ENCODE results near the gene PNP.
"Not testable (repeated sequence)": the region's sequence is repeated elsewhere in the genome, so short reads cannot be mapped to it uniquely, and the experiment has no call there.

PNP gene

DNA sequence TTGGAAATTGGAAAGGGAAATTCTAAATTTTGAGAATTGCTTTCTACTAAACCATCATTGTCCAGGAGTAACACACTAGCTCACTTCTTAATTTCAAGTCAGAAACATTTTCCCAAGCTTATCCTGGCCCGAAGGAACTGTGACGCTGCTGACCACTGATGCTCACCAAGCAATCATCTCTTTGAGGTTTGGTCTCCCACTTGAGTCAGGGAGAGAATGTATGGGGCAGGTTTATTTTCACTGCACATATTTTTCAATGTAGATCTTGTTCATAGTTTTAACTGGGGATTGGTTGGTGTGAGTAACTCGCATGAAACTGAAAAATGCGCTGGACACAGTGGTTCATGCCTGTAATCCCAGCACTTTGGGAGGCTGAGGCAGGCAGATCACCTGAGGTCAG is 23.3 kb downstream of the PNP start:
- TF ChIP-seq POLR2A (IDR thresholded peaks at IDR 0.05; ENCODE audit: low read depth, low read length), result no peak
- DNase-seq (ENCODE audit: insufficient read length, low spot score) (no peak), FAIRE-seq (no peak)

DNA sequence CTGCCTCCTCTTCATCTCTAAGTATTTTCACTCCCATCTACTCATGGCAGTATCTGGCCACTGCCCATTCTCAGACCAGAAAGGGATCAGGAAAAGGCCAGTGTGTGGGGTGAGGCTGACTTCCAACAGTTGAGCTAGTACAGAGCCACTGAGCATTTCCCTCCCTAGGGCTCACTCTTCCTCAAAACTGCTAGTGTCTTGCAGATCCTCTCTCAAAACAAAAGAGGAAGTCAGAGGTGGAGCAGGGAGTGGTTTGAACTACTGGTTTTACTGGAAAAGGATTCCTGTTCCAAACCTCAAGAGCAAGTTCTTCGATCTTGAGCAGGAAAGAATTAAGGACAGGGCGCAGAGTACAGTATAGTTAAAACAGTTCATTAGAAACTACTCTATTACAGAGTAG is 24.4 kb downstream of the PNP start:
- no peak for TF ChIP-seq POLR2A (IDR thresholded peaks at IDR 0.05; ENCODE audit: low read depth, low read length)
- no peak for FAIRE-seq
- DNase-seq (ENCODE audit: insufficient read length, low spot score), result no peak

DNA sequence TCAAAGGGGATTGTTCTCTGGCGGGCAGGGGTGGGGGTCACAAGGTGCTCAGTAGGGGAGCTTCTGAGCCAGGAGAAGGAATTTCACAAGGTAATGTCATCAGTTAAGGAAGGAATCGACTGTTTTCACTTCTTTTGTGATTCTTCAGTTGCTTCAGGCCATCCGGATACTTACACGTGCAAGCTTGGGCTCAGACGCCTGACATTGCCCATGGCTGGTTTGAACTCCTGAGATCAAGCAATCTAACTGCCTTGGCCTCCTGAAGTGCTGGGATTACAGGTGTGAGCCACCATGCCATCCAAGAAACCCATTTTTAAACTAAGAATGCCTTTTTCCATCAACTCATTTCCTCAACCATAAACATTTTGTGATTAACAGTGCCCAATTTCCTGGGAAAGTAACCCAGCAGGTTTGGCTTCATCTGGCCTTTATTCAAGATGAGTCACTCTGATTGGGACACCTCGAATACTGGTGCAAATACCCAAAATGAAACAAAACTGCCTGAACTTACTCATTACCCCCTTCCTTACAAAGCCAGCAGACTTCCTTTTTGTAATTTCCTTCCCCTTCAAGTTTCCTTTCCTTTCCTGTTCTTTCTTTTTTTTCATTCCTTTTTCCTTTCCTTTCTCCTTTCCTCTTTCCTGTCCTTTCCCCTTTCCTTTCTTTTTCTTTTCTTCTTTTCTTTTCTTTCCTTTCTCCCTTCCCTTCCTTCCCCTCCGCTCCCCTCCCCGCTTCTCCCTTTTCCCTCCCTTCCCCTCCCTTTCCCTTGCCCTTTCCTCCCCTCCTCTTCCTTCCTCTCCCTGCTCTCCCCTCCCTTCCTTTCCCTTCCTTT is 25.9 kb downstream of the PNP start:
- TF ChIP-seq POLR2A (IDR thresholded peaks at IDR 0.05; ENCODE audit: low read depth, low read length), result no peak
- DNase-seq (ENCODE audit: insufficient read length, low spot score), result no peak
- FAIRE-seq, result no peak

DNA sequence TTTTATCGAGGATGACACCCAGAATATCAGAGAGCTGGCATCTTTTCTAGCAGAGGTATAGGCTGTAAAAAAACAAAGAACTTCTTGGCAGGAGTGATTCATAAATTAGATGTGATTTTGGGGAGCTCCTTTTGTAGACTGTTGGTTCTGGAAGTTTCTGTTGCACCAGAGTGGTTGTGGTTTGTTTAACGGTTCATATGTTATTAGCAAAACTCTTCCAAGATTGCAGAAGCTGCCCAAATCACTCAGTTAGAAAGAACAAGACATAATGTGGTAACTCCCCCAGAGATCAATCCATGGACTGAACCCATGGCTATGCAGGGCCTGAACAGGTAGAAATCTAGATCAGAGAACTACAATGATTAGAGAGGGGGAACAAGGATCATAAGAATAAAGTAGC is 29.4 kb downstream of the PNP start:
- no peak for TF ChIP-seq POLR2A (IDR thresholded peaks at IDR 0.05; ENCODE audit: low read depth, low read length)
- no peak for DNase-seq (ENCODE audit: insufficient read length, low spot score)
- FAIRE-seq, result no peak

DNA sequence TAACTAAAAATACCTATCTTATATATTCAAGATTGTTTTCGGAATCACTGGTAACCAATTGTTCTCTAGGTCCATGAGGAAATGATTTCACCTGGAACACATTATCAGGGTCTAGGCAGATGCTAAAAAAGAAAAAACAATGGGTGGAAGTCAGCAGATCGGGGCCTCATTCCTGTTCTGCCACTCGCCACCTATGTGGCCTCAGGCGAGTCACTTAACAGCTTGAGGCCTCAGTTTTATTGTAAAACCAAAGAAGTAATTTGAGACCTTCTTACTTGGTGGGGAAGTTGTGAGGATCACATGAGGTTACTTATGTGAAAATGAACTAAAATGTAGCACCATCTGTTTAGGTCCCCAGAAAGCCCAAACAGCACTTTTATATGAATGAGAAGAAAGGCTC is 29.9 kb downstream of the PNP start:
- no peak for TF ChIP-seq POLR2A (IDR thresholded peaks at IDR 0.05; ENCODE audit: low read depth, low read length)
- DNase-seq (ENCODE audit: insufficient read length, low spot score) (no peak), FAIRE-seq (no peak)

DNA sequence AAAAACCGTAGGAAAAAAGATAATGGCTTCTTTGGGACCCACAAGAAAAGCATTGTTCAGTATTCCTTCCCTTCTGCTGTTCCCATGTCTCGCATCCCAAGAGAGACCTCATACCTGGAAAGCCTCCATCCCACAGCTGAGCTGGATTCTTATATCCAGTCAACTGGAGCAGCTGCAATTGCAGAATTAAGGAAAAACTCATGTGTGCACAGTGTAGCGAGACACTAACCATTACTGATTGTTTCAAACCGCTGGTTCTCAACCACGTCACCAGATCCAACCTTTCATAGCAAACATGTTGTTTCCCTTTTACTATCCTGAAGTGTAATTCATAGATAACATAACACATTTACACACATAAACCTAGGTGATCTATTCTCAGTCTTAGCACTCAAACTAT is 30.7 kb downstream of the PNP start:
- DNase-seq (ENCODE audit: insufficient read length, low spot score), result no peak
- no peak for FAIRE-seq
- TF ChIP-seq POLR2A (IDR thresholded peaks at IDR 0.05; ENCODE audit: low read depth, low read length), result no peak

DNA sequence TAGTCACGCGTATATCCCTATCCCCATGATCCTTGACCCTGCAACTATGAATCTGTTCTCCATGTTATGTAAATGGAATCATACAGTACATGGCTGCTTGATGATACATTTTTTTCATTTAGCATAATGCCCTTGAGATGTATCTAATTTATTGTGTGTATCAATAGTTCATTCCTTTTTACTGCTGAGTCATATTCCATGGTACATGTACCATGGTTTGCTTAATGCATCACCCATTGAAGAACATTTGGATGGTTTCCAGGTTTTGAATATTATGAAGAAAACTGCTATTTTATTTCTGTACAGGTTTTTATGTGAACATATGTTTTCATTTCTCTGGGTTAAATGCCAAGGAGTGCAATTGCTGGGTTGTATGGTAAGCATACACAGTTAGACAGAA is 32.1 kb downstream of the PNP start:
- TF ChIP-seq POLR2A (IDR thresholded peaks at IDR 0.05; ENCODE audit: low read depth, low read length), result no peak
- DNase-seq (ENCODE audit: insufficient read length, low spot score) (no peak), FAIRE-seq (no peak)

DNA sequence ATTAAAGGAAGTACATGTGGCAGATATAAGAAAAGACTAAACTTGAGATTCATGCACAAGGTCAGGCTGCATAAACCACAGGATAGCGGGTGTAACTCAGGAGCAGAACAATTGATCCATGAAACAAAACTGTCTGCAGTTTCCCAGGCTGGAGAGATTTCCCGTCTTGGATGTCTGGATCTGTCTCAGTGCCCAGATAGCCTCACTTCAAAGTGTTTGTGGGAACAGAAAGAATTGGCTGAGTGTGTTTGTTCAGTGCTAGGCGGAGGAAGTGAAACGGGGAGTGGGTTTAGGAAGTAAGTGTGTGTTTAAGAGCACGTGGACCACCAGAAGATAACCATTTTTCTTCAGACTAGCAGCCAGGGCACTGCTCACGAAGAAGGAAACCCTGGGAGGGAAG is 34.7 kb downstream of the PNP start:
- no peak for TF ChIP-seq POLR2A (IDR thresholded peaks at IDR 0.05; ENCODE audit: low read depth, low read length)
- no peak for FAIRE-seq
- DNase-seq (ENCODE audit: insufficient read length, low spot score), result no peak

DNA sequence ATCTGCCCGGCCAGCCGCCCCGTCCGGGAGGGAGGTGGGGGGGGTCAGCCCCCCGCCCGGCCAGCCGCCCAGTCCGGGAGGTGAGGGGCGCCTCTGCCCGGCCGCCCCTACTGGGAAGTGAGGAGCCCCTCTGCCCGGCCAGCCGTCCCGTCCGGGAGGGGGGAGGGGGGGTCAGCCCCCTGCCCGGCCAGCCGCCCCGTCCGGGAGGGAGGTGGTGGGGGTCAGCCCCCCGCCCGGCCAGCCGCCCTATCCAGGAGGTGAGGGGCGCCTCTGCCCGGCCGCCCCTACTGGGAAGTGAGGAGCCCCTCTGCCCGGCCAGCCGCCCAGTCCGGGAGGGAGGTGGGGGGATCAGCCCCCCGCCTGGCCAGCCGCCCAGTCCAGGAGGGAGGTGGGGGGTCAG is 37.1 kb downstream of the PNP start:
- not testable (repeated sequence) for FAIRE-seq; DNase-seq (ENCODE audit: insufficient read length, low spot score)

DNA sequence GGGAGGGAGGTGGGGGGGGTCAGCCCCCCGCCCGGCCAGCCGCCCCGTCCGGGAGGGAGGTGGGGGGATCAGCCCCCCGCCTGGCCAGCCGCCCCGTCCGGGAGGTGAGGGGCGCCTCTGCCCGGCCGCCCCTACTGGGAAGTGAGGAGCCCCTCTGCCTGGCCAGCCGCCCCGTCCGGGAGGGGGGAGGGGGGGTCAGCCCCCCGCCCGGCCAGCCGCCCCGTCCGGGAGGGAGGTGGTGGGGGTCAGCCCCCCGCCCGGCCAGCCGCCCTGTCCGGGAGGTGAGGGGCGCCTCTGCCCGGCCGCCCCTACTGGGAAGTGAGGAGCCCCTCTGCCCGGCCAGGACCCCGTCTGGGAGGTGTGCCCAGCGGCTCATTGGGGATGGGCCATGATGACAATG is 37.5 kb downstream of the PNP start:
- not testable (repeated sequence) for FAIRE-seq

DNA sequence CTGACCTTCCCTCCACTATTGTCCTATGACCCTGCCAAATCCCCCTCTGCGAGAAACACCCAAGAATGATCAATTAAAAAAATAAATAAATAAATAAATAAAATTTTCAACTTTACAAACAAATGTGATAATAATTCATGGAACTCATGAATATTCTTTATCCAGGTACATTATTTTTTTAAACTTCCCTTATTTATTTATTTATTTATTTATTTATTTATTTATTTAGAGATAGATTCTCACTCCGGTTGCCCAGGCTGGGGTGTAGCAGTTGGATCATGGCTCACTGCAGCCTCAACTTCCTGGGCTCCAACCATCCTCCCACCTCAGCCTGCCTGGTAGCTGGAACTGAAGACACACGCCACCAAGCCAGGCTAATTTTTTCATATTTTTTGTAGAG is 38.3 kb downstream of the PNP start:
- FAIRE-seq; DNase-seq (ENCODE audit: insufficient read length, low spot score): not testable (repeated sequence)

More for the DNA sequence above, 37.5 kb downstream of the PNP start:
- not testable (repeated sequence) for DNase-seq (ENCODE audit: insufficient read length, low spot score)

DNA sequence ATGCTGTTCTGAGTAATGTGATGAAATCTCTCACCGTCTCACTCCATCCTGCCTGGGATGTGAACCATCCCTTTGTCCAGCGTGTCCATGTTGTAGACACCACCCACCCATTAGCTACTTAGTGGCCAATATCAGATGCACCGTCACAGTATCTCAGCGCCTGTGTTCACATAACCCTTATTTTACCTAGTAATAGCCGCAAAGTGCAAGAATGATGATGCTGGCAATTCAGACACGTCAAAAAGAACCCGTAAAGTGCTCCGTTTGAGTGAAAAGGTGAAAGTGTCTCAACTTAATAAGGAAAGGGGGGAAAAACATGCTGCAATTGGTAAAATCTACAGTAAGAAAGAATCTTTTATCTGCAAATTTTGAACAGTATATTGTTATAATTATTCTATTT is 39.2 kb downstream of the PNP start:
- TF ChIP-seq POLR2A (IDR thresholded peaks at IDR 0.05; ENCODE audit: low read depth, low read length), result no peak
- DNase-seq (ENCODE audit: insufficient read length, low spot score), result no peak
- no peak for FAIRE-seq

DNA sequence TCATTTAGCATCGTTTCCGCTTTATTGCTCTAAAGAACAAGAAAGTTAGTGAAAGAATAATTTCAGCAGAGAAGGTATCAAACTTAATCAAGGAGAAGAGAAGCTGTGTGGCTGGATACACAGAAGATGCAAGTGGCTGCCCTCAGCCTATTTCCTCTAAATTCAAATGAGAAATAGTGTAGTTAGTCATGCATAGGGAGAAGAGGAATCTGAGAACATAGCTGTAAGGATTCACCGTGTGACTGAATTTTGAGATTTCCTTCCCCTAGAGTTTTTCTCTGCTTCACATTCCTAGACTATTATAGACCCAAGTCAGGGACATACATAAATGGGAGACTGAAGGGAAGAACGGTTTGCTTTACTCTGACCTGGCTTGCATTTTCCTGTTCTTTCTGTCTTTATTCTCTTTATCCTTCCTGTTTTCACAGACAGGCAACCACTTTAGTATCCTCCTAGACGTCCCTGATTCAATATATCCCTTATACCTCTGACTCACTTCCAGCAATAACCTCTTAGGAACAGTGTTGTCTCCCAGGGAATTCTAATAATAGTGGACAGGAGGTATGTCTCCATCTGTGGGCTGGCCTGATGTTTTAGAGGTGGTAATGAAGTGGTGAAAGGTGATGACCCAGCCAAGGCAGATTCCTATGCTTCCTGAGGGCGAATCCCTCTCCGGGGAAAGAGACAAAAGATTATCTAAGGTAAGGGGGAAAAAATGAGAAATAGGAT is 43.1 kb downstream of the PNP start:
- FAIRE-seq (no peak), DNase-seq (ENCODE audit: insufficient read length, low spot score) (no peak)
- TF ChIP-seq POLR2A (IDR thresholded peaks at IDR 0.05; ENCODE audit: low read depth, low read length), result no peak

DNA sequence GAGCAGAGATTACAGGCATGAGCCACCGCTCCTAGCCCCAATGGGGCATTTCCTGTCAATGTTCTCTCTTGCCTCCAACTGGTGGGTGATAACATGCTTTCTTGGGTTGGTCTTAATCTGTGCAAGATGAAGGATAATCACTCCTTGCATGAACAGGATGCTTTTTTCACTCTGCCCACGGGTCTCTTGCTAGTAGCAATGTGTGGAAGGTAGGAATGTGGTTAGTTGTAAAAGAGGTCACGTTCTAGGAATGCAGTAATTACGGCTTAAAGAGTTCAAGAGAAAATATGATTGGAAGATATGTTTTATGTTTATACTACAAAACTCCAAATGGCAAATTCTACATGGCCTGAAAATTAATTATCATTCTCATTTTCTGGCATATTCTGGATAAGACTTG is 46.6 kb downstream of the PNP start:
- TF ChIP-seq POLR2A (IDR thresholded peaks at IDR 0.05; ENCODE audit: low read depth, low read length), result no peak
- no peak for FAIRE-seq
- DNase-seq (ENCODE audit: insufficient read length, low spot score), result no peak

DNA sequence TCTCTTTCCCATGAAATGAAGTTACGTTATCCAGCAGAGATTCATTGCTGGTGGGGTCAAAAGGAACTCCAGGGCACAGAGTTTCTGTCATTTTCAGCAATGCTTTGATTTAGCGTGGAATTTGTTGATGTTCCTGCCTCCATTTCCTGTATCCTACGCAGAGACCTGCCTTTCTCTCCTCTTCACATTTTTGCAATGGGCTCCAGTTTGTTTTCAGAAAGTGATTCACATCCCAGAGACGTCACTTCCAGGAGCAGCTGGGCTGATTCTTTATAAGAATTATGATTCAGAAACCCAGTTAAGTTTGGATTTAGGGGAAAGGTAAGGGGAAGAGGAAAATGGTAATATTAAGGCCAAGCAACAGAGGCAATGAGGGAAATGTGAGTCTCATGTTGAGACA is 47.7 kb downstream of the PNP start:
- DNase-seq (ENCODE audit: insufficient read length, low spot score), result no peak
- FAIRE-seq, result no peak
- TF ChIP-seq POLR2A (IDR thresholded peaks at IDR 0.05; ENCODE audit: low read depth, low read length), result no peak

All from H54 (cell line).